Fibroblast of the aortic adventitia (primary cell): ENCODE measurements around the gene CCL25. TPM values are rescaled to one million over a fixed set of nuclear protein-coding genes. Genes with fewer than 3 reads are reported as not detected.

ENCODE experiments used
- DNase-seq: peaks from one replicate; pipeline ENCODE4 v3.0.0-alpha.2; 2010; ENCODE audit warnings: low read depth
- H3K4me3 ChIP-seq: 2 replicates; pipeline ENCODE4 v1.5.1; 2011; ENCODE audit warnings: low read depth, mild to moderate bottlenecking, control low read depth, low read length, moderate library complexity
- total RNA-seq: library from RNA; depleted of rRNA; stranded (reverse); fragments of >200 nt; gene quantifications from 2 replicates; pipeline ENCODE4 v1.2.3, GENCODE V29; 2012; ENCODE audit warnings: low replicate concordance
- TF ChIP-seq, protein P1 (sequence below): IDR thresholded peaks from 2 replicates; pipeline ENCODE4 v1.5.1; 2011; ENCODE audit warnings: mild to moderate bottlenecking, low read length, control low read depth, inconsistent platforms; ENCODE audit not compliant: insufficient read depth

The CCL25 gene
- total RNA-seq, 1 donor = not detected

- TF ChIP-seq, protein P1, sequence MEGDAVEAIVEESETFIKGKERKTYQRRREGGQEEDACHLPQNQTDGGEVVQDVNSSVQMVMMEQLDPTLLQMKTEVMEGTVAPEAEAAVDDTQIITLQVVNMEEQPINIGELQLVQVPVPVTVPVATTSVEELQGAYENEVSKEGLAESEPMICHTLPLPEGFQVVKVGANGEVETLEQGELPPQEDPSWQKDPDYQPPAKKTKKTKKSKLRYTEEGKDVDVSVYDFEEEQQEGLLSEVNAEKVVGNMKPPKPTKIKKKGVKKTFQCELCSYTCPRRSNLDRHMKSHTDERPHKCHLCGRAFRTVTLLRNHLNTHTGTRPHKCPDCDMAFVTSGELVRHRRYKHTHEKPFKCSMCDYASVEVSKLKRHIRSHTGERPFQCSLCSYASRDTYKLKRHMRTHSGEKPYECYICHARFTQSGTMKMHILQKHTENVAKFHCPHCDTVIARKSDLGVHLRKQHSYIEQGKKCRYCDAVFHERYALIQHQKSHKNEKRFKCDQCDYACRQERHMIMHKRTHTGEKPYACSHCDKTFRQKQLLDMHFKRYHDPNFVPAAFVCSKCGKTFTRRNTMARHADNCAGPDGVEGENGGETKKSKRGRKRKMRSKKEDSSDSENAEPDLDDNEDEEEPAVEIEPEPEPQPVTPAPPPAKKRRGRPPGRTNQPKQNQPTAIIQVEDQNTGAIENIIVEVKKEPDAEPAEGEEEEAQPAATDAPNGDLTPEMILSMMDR = no peak
- no peak overlapping the region for H3K4me3 ChIP-seq
Observed at GRCh38 chr19:8086849-8087248, 34.3 kb downstream of the CCL25 start.

GRCh38 chr19:8087876-8088275, 35.3 kb downstream of the CCL25 start:
- TF ChIP-seq, protein P1 = no peak
- DNase-seq = no peak

More at GRCh38 chr19:8086849-8087248, 34.3 kb downstream of the CCL25 start:
- no peak for DNase-seq

DNA sequence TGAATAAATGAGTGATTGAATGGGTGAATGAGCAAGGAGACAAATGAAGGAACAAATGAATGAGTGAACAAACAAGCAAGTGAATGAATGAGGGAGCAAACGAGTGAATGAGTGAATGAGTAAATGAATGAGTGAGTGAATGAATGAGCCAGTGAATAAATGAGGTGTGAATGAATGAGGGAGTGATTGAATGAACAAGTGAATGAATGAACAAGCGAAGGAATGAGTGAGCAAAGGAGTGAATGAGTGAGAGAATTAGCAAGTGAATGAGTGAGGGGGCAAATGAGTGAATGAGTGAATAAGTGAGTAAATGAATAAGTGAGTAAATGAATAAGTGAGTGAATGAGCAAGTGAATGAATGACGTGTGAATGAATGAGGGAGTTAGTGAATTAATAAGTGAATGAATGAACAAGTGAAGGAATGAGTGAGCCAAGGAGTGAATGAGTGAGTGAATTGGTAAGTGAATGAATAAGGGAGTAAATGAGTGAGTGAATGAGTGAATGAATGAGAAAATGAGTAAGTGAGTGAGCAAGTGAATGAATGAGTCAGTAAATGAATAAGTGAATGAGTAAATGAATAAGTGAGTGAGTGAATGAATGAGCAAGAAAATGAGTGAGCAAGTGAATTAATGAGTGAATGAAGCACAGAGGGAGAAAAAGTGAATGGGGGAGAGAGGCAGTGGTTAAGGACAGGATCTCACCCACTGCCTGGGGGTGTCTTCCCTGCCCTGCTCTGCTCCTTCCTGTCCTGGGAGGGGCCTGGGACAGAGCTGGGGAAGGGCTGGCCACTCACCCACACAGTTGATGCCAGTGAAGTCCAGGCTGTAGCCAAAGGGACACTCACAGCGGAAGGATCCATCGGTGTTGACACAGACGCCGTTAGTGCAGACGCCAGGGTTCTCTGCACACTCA, 36.4 kb downstream of the CCL25 start:
- TF ChIP-seq, protein P1 = no peak
- no peak overlapping the region for H3K4me3 ChIP-seq
- DNase-seq = no peak

More at GRCh38 chr19:8087876-8088275, 35.3 kb downstream of the CCL25 start:
- H3K4me3 ChIP-seq = no peak overlapping the region

DNA sequence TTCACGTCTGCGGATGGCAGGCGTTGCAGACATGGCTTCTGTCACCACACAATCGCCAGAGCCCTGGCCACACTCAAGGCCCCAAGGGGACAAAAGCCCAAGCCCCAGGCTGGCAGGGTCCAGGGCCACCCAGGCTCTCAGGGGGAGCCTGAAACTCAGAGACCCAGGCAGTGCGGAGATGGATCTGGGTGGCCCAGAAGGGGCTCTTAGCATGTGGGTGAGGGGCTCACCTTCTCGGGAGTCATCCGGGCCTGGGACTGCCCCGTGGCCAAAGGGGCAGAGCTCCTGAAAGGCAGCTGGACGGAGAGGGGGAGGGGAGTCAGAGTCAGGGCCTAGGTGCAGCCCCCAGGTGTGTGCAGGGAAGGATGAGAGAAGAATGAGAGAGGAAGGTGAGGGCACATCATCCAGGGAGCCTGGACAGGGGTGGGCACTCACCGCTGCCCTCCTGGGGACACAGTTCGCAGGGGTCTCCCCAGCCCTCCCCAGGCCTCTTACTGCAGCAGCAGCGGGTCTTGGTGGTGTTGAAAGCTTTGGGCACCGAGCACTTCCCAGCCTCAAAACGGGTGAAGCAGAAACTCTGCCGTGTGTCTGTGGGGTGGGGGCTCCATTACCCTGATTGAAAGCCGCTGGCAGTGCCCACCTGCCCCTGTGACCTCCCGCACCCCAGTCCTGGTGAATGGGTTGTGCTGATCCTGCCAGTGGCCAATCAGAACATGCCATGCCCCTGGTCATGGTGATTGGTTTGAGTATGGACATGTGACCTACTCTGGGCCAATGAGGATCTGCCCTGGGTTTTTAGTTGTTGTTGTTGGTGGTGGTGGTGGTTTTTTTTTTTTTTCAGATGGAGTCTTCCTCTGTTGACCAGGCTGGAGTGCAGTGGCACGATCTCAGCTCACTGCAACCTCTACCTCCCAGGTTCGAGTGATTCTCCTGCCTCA, 37.4 kb downstream of the CCL25 start:
- H3K4me3 ChIP-seq = no peak overlapping the region
- no peak for DNase-seq
- TF ChIP-seq, protein P1 = no peak

DNA sequence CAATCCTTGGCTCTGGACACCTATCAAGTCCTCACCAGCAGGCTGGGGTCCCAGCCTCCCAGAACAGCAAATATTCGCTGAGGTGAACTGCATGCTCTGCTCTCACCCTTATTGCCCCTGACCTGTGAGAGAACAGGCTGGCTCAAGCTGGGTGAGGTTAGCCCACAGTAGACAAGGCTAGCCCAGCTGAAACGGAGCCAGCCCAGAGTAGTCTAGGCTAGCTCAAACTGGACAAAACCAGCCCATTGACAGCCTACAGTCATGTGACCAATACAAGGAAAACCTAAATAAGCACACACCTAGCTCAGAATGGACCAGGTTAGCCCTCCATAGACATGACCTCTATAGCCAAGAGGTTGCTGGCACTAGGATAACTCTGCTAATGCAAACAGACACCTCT, 38.4 kb downstream of the CCL25 start:
- no peak for DNase-seq
- TF ChIP-seq, protein P1 = no peak

GRCh38 chr19:8093740-8094139, 41.2 kb downstream of the CCL25 start:
- DNase-seq = no peak
- no peak overlapping the region for H3K4me3 ChIP-seq
- TF ChIP-seq, protein P1 = no peak

More for the DNA sequence above, 38.4 kb downstream of the CCL25 start:
- no peak overlapping the region for H3K4me3 ChIP-seq
